AG04449 (cell line): ENCODE measurements around the gene CCDC85A.

Source experiments
- CTCF ChIA-PET: fragments of 350-600 bp; formaldehyde crosslinking; extraction: SDS; loops from one replicate; lab custom pipeline; 2021; ENCODE audit warnings: antibody characterized with exemption; lab: Yijun Ruan, JAX
- POLR2A ChIA-PET: fragments of 400-600, 350-600 bp; formaldehyde crosslinking; extraction: SDS; loops from one replicate; lab custom pipeline; 2020; ENCODE audit warnings: antibody characterized with exemption, inconsistent platforms; lab: Yijun Ruan, JAX
- DNase-seq: peaks from one replicate; pipeline ENCODE4 v3.0.0-alpha.2; 2010; ENCODE audit warnings: low read depth, low spot score
- H3K4me3 ChIP-seq: 2 replicates; pipeline ENCODE4 v1.5.1; 2011; ENCODE audit warnings: low read depth, mild to moderate bottlenecking, control low read depth, low read length
- TF ChIP-seq, protein P1 (sequence below): IDR thresholded peaks from one replicate; pipeline ENCODE4 v1.5.1; 2011; ENCODE audit warnings: mild to moderate bottlenecking, moderate library complexity, low read length, control low read depth, inconsistent platforms; ENCODE audit not compliant: insufficient read depth; ENCODE audit errors: missing control alignments

CCDC85A gene

DNA sequence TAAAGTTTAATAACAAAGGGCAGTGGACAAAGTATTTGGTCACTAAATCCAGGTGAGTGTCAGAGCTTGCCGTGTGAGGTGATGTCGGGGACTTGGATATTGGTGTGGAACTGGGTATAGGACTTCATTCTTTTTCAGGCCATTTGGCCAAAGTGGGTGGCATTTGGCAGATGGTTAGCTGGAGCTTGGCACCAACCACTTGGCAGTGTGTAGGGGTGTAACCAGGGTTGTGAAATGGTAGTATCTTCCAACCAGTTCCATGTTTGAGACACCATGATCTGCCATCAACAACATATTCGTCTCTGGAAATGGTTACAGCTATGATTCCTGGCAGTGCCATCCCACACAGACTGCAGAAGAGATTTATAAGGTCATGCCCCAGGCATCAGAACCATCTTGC is 113.9 kb downstream of the CCDC85A start:
- DNase-seq, result no peak
- TF ChIP-seq, protein P1, sequence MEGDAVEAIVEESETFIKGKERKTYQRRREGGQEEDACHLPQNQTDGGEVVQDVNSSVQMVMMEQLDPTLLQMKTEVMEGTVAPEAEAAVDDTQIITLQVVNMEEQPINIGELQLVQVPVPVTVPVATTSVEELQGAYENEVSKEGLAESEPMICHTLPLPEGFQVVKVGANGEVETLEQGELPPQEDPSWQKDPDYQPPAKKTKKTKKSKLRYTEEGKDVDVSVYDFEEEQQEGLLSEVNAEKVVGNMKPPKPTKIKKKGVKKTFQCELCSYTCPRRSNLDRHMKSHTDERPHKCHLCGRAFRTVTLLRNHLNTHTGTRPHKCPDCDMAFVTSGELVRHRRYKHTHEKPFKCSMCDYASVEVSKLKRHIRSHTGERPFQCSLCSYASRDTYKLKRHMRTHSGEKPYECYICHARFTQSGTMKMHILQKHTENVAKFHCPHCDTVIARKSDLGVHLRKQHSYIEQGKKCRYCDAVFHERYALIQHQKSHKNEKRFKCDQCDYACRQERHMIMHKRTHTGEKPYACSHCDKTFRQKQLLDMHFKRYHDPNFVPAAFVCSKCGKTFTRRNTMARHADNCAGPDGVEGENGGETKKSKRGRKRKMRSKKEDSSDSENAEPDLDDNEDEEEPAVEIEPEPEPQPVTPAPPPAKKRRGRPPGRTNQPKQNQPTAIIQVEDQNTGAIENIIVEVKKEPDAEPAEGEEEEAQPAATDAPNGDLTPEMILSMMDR, result no peak
- POLR2A ChIA-PET, result no interaction called here
- H3K4me3 ChIP-seq, result no peak overlapping the region
- CTCF ChIA-PET, result interaction anchor here (0.7 kb wide), 1 partner anchor 115 kb away, joined by 3 read pairs; no protein-coding TSS in a partner anchor

DNA sequence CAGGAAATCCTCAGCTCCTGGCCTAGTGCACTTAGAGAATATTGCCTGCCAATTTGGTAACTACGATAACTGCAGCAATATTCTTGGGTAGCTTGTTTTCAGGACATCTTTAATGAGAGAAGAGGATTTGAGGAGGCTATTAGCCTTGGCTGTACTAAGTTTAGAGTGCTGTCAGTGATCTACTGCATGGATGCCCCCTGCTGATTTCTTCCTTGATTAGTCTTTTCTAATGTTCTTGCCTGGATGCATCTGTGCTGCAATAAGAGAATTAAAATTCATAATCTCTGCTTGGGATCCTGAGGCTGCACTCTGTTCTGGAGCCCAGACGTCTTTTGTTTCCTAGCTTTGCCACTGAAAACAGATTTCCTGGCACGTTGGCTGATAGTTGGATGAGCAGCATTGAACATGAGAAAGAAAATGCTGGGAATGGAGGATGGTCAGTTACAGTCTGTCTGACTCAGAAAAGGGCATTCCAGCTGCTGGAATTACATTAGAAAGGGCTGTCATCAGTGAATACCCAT is 115.4 kb downstream of the CCDC85A start:
- ChIA-PET CTCF (interaction anchor here (0.8 to 1.5 kb wide), 3 partner anchors 10 to 114 kb away, joined by 3 to 4 read pairs (median 3); no protein-coding TSS in a partner anchor), POLR2A (interaction anchor here (0.6 kb wide), 1 partner anchor 157 kb away, joined by 3 read pairs; no protein-coding TSS in a partner anchor)
- DNase-seq, result no peak
- TF ChIP-seq, protein P1, result no peak
- H3K4me3 ChIP-seq, result no peak overlapping the region

DNA sequence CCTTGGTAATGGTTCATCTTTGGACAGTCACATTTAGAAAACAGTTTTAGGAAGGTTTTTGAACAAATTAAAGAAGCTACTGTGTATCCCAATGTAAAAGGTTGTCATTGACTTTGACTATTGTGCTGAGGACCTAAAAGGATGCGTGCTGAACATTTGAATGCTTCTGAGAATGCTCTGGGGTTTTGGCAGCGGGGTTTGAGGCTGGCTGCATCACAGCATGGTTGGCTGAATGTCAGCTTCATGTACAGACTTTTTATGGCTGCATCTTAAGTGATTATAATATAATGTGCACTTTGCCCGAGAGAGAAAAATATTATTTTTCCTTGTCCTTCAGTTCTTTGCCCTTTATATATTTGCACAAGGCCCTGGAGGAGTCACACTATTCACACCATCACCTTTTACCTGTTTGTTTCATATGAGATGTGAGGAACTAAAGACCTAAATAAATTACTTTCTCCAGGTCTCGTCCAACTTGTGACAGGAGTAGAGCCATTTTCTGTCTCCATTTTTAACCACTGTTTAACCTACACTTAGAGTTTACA is 125.9 kb downstream of the CCDC85A start:
- TF ChIP-seq, protein P1, result no peak
- ChIA-PET CTCF (no interaction called here), POLR2A (no interaction called here)
- no peak overlapping the region for H3K4me3 ChIP-seq
- DNase-seq, result no peak

- H3K4me3 ChIP-seq, result no peak overlapping the region
- ChIA-PET CTCF (no interaction called here), POLR2A (no interaction called here)
- DNase-seq, result no peak
- TF ChIP-seq, protein P1, result no peak
Observed at GRCh38 chr2:56313500-56313921, 129.7 kb downstream of the CCDC85A start.

DNA sequence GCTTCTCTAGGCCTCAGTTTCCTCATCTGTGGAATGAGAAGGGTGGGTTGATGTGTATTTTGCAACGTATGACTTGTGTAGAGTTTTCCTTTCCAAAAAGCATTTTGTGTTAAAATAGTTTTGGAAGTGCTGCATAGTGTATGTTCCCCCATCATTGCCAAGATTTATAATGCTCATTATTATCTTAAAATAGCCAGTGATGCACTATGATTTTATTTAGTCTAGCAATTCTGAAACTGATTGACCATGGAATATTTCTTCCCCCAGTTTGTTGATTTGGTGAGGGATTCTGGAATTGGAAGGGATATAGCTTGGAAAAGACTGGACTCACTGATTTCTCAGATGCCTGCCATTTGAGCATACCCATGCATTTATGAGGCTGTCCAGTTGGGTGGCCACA is 130.6 kb downstream of the CCDC85A start:
- H3K4me3 ChIP-seq, result no peak overlapping the region
- ChIA-PET POLR2A (no interaction called here), CTCF (no interaction called here)
- DNase-seq, result no peak
- TF ChIP-seq, protein P1, result no peak

GRCh38 chr2:56314796-56315195 is 131.0 kb downstream of the CCDC85A start:
- TF ChIP-seq, protein P1, result no peak
- H3K4me3 ChIP-seq, result no peak overlapping the region
- CTCF ChIA-PET, result interaction anchor here (1.2 kb wide), 1 partner anchor 16 kb away, joined by 3 read pairs; no protein-coding TSS in a partner anchor
- no peak for DNase-seq
- POLR2A ChIA-PET, result no interaction called here
